Upper lobe of left lung (tissue), 6 donors: ENCODE measurements around the gene ZNF652. TPM values are rescaled to one million over a fixed set of nuclear protein-coding genes. Genes with fewer than 3 reads are reported as not detected.

Source experiments
- ATAC-seq, 2 donors: fragments of 200-7000 bp; cut with Tn5 transposase; one replicate each; pipeline ENCODE4 v1.9.1; 2022; ENCODE audit warnings: mild to moderate bottlenecking in 2 of 2, moderate library complexity in 2 of 2; ENCODE audit not compliant: low FRiP score in 2 of 2
- DNase-seq, 2 donors: peaks; one replicate each; pipeline ENCODE4 v3.0.0-alpha.2; 2019 to 2020
- H3K27ac ChIP-seq, 4 donors: fragments of 200-600 bp; sonication (generic); one replicate each; pipeline ENCODE4 v1.5.1; 2016 to 2019
- H3K27me3 ChIP-seq, 4 donors: fragments of 200-600 bp; sonication (generic); one replicate each; pipeline ENCODE4 v1.5.1; 2017 to 2019
- H3K36me3 ChIP-seq, 4 donors: fragments of 200-600 bp; sonication (generic); one replicate each; pipeline ENCODE4 v1.5.1; 2016 to 2019
- H3K4me1 ChIP-seq, 4 donors: fragments of 200-600 bp; sonication (generic); one replicate each; pipeline ENCODE4 v1.5.1; 2018 to 2019
- H3K4me3 ChIP-seq, 4 donors: fragments of 200-600 bp; sonication (generic); one replicate each; pipeline ENCODE4 v1.5.1; 2017 to 2019; ENCODE audit warnings: mild to moderate bottlenecking in 2 of 4, moderate library complexity in 1 of 4
- H3K9me3 ChIP-seq, 4 donors: fragments of 200-600 bp; sonication (generic); one replicate each; pipeline ENCODE4 v1.5.1; 2018 to 2019
- EP300 ChIP-seq, 4 donors: sonication (generic); formaldehyde crosslinking; IDR thresholded peaks; one replicate each; pipeline ENCODE4 v1.5.1; 2017; ENCODE audit warnings: antibody characterized with exemption in 4 of 4, control low read depth in 2 of 4
- POLR2A ChIP-seq, 4 donors: fragments of 450-650 bp; IDR thresholded peaks; one replicate each; pipeline ENCODE4 v1.5.1; 2016 to 2017; ENCODE audit warnings: antibody characterized with exemption in 4 of 4, mild to moderate bottlenecking in 2 of 4
- POLR2AphosphoS5 ChIP-seq, 2 donors: sonication (generic); formaldehyde crosslinking; IDR thresholded peaks; one replicate each; pipeline ENCODE4 v1.5.1; 2017; ENCODE audit warnings: antibody characterized with exemption in 2 of 2
- WGBS, 2 donors: methylation state at CpG; one replicate each; pipeline ENCODE4 v1.1.5; 2017 to 2018; 5-methylcytosine and 5-hydroxymethylcytosine counted together
- total RNA-seq, 6 donors: library from RNA; depleted of rRNA in 4 of 6; stranded (reverse); fragments of >200 nt in 4 of 6; gene quantifications; one replicate each; pipeline versions ENCODE4 v1.1.0 to v1.2.1, GENCODE V29; 2016 to 2021
- TF ChIP-seq, protein P1 (sequence below), 6 experiments: fragments of 450-650 bp in 4 of 6; fragments of 200-600 bp in 2 of 6; sonication (generic) in 2 of 6; IDR thresholded peaks; one replicate each; pipeline ENCODE4 v1.5.1; 2016 to 2019; ENCODE audit warnings: antibody characterized with exemption in 6 of 6
- donor health status: DM: no; HTN: no; CAD: no; lungs with moderate emphysema.
- donor health status: DM: no; HTN: yes; CAD: no; lungs with severe emphysema.

The ZNF652 gene
- total RNA-seq, 6 donors from 2014 or later, result 29.4 to 69.4 (median 41.5) TPM

GRCh38 chr17:49341356-49341755, 20.7 kb downstream of the ZNF652 start:
- H3K4me1 ChIP-seq, result peaks cover 15 to 30% (median 19%) of the 10 kb centered on the region in 4 donors
- DNase-seq (no peak), ATAC-seq (peak in 1 of 2 donors; percentile 56)
- H3K27me3 ChIP-seq, result no peaks in the 10 kb centered on the region
- no peaks in the 10 kb centered on the region for H3K36me3 ChIP-seq
- H3K4me3 ChIP-seq, result no peak overlapping the region
- no peaks in the 10 kb centered on the region for H3K9me3 ChIP-seq
- TF ChIP-seq POLR2AphosphoS5 (IDR thresholded peaks at IDR 0.05), result no peak
- TF ChIP-seq EP300 (IDR thresholded peaks at IDR 0.05), result no peak
- TF ChIP-seq, protein P1, sequence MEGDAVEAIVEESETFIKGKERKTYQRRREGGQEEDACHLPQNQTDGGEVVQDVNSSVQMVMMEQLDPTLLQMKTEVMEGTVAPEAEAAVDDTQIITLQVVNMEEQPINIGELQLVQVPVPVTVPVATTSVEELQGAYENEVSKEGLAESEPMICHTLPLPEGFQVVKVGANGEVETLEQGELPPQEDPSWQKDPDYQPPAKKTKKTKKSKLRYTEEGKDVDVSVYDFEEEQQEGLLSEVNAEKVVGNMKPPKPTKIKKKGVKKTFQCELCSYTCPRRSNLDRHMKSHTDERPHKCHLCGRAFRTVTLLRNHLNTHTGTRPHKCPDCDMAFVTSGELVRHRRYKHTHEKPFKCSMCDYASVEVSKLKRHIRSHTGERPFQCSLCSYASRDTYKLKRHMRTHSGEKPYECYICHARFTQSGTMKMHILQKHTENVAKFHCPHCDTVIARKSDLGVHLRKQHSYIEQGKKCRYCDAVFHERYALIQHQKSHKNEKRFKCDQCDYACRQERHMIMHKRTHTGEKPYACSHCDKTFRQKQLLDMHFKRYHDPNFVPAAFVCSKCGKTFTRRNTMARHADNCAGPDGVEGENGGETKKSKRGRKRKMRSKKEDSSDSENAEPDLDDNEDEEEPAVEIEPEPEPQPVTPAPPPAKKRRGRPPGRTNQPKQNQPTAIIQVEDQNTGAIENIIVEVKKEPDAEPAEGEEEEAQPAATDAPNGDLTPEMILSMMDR (IDR thresholded peaks at IDR 0.05), result no peak
- no peak for TF ChIP-seq POLR2A (IDR thresholded peaks at IDR 0.05)
- peak overlapping the region in 1 of 4 donors; percentile 64 for H3K27ac ChIP-seq
- 55 to 61% methylated on average over 5 of the region's 5 CpGs for WGBS, 2 donors

DNA sequence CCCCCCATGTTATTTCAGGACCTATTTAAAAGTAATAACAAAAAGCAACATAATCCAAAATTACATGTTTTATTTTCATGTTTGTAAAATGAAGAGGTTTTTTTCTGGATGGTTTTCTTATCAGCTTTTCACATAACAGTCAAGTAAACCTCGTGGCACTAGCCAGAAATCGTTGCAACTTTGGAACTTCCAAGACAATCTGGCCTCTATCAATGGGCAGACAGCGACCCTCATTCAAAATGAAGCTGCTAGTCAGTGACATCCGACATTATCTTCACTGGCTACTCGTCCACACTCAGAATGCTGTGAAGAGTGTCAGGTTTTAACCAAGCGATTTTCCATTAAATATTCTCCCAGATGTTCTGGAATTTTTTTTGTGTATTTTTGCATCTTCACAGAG, 22.7 kb downstream of the ZNF652 start:
- no peak for ATAC-seq
- 75 to 77% methylated on average over 6 of the region's 6 CpGs for WGBS, 2 donors
- Histone ChIP-seq H3K27me3 (no peaks in the 10 kb centered on the region), H3K9me3 (no peaks in the 10 kb centered on the region), H3K36me3 (no peaks in the 10 kb centered on the region), H3K27ac (no peak overlapping the region), H3K4me1 (peaks cover 17 to 30% (median 23%) of the 10 kb centered on the region in 4 donors), H3K4me3 (no peak overlapping the region)
- TF ChIP-seq, protein P1 (IDR thresholded peaks at IDR 0.05), result no peak
- no peak for DNase-seq

GRCh38 chr17:49338883-49339282, 23.2 kb downstream of the ZNF652 start:
- Histone ChIP-seq H3K4me3 (no peak overlapping the region), H3K27ac (no peak overlapping the region), H3K9me3 (no peaks in the 10 kb centered on the region), H3K4me1 (peaks cover 17 to 31% (median 25%) of the 10 kb centered on the region in 4 donors), H3K36me3 (no peaks in the 10 kb centered on the region), H3K27me3 (no peaks in the 10 kb centered on the region)
- TF ChIP-seq, protein P1 (IDR thresholded peaks at IDR 0.05), result no peak
- TF ChIP-seq POLR2A (IDR thresholded peaks at IDR 0.05) (no peak), POLR2AphosphoS5 (IDR thresholded peaks at IDR 0.05) (no peak), EP300 (IDR thresholded peaks at IDR 0.05) (no peak)
- DNase-seq (no peak), ATAC-seq (no peak)
- WGBS, 2 donors, result 70 to 77% methylated on average over 4 of the region's 4 CpGs

- Histone ChIP-seq H3K4me1 (peaks cover 15 to 26% (median 19%) of the 10 kb centered on the region in 4 donors), H3K27me3 (no peaks in the 10 kb centered on the region), H3K4me3 (no peak overlapping the region), H3K9me3 (no peaks in the 10 kb centered on the region), H3K36me3 (no peaks in the 10 kb centered on the region), H3K27ac (no peak overlapping the region)
- WGBS, 2 donors, result 86 to 87% methylated on average over 8 of the region's 8 CpGs
- DNase-seq (no peak), ATAC-seq (no peak)
- TF ChIP-seq, protein P1 (IDR thresholded peaks at IDR 0.05), result no peak
- TF ChIP-seq POLR2A (IDR thresholded peaks at IDR 0.05) (no peak), EP300 (IDR thresholded peaks at IDR 0.05) (no peak), POLR2AphosphoS5 (IDR thresholded peaks at IDR 0.05) (no peak)
These were observed 24.2 kb downstream of the ZNF652 start for GRCh38 chr17:49337884-49338283.

- Histone ChIP-seq H3K27me3 (no peaks in the 10 kb centered on the region), H3K27ac (no peak overlapping the region), H3K4me3 (no peak overlapping the region), H3K4me1 (peaks cover 5 to 12% (median 8%) of the 10 kb centered on the region in 4 donors), H3K36me3 (no peaks in the 10 kb centered on the region), H3K9me3 (no peaks in the 10 kb centered on the region)
- ATAC-seq (no peak), DNase-seq (no peak)
- 64 to 73% methylated on average over 6 of the region's 6 CpGs for WGBS, 2 donors
- TF ChIP-seq POLR2AphosphoS5 (IDR thresholded peaks at IDR 0.05) (no peak), POLR2A (IDR thresholded peaks at IDR 0.05) (no peak), EP300 (IDR thresholded peaks at IDR 0.05) (no peak)
- TF ChIP-seq, protein P1 (IDR thresholded peaks at IDR 0.05), result no peak
These were observed 27.1 kb downstream of the ZNF652 start for GRCh38 chr17:49334744-49335512.
